NT2/D1 (cell line): ENCODE data around the gene NCS1.

Experiments used
- SUZ12 ChIP-seq: IDR thresholded peaks from 2 replicates; pipeline ENCODE4 v1.6.1; 2011; ENCODE audit not compliant: insufficient read length, insufficient read depth; ENCODE audit errors: extremely low read depth
- YY1 ChIP-seq: IDR thresholded peaks from 2 replicates; pipeline ENCODE4 v1.6.1; 2011; ENCODE audit not compliant: insufficient read length, insufficient read depth
- ZNF274 ChIP-seq: IDR thresholded peaks from 2 replicates; pipeline ENCODE4 v1.6.1; 2011; ENCODE audit warnings: mild to moderate bottlenecking, low read depth, low read length

GRCh38 chr9:130192382-130192999 is 20.3 kb downstream of the NCS1 start:
- TF ChIP-seq SUZ12 (no peak), YY1 (no peak), ZNF274 (no peak)
